Posterior cingulate gyrus (tissue), 11 donors: ENCODE data around the gene DRD4.
"Not testable (repeated sequence)": the region's sequence is repeated elsewhere in the genome, so short reads cannot be mapped to it uniquely, and the experiment has no call there.

Experiments used
- DNase-seq, 10 donors: peaks; one replicate each; pipeline versions ENCODE4 v3.0.0 to v3.0.0-alpha.2; 2020 to 2021; ENCODE audit warnings: mixed read lengths in 3 of 10
- intact Hi-C: fragments of 100-400 bp; cut with DNase I; formaldehyde crosslinking; loops from one replicate; pipeline ENCODE4 v1.15.1; 2023

Gene DRD4

DNA sequence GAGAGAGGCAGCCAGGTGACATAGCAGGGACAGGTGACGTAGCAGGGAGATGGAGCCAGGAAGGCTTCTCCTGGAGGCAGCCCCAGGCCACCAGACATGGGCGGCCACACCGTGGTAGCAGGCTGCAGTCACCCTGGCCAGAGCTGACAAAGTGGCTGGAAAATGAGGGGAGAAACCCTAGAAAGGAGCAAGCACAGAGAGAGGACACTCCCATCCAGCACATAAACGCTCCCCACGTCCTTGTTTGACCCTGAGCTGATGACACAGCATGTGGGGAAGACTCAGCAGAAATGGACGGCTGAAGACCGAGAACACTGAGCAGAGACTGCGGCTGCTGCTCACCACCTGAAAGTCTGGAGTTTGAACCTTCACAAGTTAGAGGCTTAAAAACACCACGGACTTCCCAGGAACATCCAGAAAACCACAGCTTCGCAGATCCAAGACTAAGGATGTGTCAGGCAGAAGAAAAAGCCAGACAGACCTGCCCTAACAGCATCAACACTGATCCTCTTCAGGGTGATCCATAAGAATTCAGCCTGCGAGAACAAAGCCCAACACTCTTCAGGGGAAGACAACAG, 28.7 kb downstream of the DRD4 start:
- intact Hi-C loops: loop anchor here (10.0 kb wide), 1 partner anchor 99 kb away; no protein-coding TSS in a partner anchor
- DNase-seq: peak in 2 of 10 donors; percentile 37 to 75

DNA sequence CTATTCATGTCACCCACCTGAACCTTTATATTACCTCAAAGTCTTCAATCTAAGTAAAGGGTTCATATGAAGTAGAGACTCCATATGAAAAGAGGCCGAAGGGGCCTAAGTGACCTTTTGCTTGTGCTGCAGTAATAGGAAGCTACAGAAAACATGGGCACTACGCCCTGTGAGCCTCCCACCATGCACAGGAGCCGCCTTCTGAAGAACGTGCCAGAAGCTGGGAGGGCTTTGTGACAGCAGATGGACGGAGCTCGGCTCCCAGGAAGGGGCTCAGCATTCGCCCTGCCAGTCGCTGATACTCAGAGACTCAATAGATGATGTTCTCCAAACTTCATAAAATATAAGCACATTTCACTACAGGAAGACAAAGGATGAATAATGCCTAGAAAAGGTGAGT, 36.8 kb downstream of the DRD4 start:
- intact Hi-C loops: no loop called here
- DNase-seq: no peak

DNA sequence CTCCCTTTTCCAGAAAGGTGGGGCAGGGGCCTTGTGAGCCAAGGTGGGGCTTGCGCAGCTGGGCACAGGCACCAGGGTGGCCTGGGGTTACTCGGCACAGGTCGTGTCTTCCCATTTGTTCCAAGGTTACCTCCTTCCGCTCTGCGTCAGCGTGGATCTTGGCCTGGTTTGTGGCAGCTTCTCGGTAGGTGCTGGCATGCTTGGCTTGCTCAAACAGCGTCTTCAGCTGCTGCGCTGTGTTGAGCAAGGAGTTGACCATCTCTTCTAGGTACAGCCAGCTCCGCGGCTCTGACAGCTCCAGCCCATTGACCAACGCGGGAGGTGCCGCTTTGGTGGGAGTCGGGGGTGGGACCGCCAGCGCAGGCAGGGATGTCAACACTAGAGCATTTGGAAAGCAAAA, 37.3 kb downstream of the DRD4 start:
- no peak for DNase-seq
- intact Hi-C loops: no loop called here

DNA sequence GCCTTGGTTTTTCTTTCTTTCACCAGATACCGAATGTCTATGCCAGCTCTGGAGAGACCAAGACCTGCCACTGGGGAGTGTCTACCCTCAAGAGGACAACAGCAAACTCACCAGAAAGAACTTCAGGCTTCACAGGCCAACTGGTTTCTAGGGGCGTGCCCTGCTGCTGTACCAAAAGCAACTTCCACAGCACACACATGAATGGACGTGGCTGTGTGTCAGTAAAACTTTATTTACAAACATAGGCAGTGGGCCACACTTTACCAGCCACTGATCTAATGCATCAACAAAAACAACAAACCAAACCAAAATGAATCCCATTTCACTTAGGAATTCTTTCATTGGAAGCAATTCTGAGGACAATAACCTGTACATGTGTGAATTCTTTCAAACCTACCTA, 41.2 kb downstream of the DRD4 start:
- intact Hi-C loops: no loop called here
- no peak for DNase-seq

DNA sequence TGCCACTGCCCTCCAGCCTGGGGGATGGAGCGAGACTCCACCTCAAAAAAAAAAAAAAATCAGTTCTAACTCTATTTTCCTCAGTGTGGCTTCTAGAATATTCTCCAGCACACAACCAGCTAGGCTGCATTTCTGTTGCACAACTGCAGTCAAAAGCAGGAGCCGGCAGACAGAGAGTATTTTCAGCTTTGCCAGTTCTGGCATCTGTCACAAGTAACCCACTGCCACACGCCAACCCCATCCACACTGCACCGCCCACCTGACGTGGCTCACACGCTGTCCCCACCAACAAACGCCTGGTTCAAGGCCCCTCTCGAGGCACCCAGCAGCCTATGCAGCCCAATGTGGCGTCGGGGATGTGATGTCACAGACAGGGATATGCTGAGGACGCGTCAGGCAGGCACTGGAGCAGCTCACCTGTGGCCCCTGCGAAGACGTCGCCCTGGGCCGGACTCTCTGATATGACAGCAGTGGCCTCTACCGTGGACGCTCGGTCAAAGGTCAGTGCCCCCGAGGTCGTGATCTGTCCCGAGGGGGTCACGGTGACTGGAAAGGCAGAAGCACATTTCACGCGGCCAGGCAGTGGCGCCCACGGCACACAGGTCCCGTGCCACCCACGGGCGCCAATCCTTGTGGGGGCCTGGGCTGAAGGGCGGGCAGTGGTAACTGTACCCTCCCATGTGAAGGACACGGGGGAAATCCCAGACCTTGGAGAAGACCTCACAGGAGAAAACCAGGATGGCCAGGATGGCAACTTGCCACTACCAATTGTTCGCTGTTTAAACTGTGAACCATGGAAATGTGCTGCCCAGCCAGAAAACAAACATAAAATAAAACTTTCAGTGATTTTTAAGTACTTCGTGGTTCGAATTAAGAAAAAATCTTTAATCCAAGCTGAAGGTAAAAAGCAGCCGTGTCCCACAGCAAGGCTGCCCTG, 42.5 kb downstream of the DRD4 start:
- intact Hi-C loops: no loop called here
- DNase-seq: peak in 1 of 10 donors; percentile 84

DNA sequence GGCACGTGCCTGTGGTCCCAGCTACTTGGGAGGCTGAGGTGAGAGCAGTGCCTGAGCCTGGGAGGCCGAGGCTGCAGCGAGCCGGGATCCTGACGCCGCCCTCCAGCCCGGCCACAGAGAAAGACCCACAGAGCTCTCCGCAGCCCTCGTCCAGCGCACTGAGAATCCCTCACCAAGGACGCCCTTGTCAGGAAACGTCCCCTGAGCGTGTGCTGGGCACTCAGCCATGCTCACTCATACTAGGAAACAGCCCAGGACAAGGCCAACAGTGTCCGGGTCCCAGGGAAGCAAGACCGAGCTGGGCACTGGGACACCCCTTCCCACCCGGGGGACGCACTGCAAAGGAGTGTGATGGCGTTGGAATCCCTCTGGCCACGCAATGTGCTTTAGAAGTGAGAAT, 43.4 kb downstream of the DRD4 start:
- peak in 2 of 10 donors; percentile 74 to 84 for DNase-seq

DNA sequence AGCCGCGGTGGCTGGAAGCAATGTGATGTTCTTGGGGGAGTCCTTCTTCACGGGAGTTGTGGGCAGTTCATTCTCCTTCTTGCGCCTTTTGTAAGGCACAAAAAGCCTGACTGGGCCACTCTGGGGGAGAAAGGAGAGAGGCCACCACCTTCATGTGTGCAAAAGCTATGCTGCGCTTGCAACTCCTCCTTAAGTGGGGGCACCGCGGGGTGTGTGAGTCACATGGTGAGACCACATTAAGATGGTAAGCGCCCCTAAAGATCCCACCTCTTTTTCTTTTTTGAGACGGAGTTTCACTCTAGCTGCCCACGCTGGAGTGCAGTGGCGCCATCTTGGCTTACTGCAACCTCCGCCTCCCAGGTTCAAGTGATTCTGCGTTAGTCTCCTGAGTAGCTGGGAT, 43.9 kb downstream of the DRD4 start:
- intact Hi-C loops: no loop called here
- DNase-seq: peak in 1 of 10 donors; percentile 43

More for the DNA sequence above, 43.4 kb downstream of the DRD4 start:
- intact Hi-C loops: no loop called here

DNA sequence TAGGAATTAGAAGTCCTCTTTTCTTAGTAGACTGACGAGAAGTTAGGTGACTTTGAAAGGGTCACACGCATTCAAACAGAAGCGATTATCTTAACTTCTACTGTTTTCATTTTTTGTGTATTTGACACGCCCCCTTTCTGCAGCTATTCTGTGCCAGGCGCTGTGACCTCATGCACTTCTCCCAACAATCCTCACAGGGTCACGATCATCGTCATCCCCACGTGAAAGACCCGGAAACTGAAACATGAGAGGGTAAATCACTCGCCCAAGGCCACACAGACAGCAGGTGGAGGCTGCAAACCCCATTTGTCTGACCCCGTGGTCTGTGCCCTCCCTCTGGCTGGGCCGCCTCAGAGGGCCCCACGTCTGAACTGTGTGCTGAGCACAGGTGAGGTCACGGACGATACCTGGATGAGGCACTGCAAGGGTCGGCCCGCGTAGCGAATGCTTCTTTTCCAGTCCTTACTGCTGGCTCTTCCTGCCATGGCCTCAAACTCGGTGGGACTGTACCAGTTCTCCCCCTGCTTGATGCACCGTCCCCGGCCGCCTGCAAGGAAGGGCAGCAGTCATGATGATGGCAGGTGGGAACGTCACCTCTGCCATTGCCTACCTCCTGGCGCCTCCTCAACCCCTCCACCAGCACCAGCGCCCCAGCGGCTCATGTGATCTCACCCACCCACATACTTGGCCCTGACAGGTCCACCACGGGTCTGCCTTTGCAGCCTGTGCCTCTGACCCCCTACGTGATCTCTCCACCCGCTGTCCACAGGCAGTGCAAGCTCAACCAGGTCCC, 49.6 kb downstream of the DRD4 start:
- intact Hi-C loops: no loop called here

DNA sequence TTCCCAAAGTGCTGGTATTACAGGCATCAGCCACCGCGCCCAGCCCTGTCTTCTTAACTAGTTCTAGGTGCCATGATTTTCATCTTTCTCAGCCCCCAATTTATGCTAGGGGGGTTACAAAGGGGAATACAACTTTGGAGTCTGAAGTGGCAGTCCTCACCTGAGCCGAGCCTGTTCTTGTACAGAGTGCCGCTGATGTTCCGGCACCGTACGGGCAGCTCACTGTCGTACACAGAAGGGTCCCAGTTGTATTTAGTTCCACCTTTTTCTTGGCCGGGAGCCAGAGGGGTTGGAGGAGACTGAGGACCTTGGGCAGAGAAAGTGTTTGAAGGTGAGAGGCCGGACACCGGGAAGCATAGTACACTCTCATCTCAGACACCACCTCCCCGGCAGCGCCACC, 50.7 kb downstream of the DRD4 start:
- DNase-seq: peak in 2 of 10 donors; percentile 53 to 75
- intact Hi-C loops: no loop called here

More for the DNA sequence above, 49.6 kb downstream of the DRD4 start:
- DNase-seq: peak in 2 of 10 donors; percentile 52 to 59

DNA sequence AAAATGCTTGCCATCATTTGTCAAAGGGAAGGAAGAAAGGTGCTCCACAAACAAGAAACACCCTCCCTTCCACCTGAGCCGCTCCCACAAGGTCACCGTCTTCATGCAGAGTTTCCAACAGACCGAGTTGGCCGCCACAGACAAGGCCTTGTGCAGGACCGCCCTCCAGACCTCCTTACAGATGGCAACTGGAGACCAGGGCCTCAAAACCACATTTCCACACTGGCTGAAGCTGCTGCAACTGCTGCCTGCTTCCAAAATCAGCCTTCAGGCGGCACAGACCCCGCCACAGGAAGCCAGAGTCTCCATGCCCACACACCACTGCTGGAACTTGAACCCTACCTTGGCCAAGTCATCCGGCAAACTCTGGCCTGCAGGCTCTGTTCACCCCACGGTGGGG, 51.6 kb downstream of the DRD4 start:
- peak in 2 of 10 donors; percentile 63 to 69 for DNase-seq
- intact Hi-C loops: no loop called here

DNA sequence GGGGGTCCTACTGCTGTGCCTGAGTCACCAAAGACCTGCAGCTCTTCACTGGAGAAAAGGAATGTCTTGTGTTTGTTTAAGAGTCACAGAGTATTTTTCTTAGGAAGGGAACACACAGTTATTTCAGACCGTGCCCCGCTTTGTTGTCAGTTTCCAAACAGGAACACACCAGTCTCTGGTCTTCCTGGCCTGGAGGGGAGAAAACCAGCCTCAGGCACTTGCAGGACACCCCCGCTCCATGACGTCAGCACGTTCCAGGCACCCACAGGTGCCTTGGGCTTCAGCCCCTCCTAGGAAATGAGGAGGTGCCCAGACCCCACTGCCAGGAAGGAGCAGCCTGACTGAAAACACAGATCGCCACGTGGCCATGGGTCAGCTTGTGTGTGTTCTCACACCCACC, 52.6 kb downstream of the DRD4 start:
- intact Hi-C loops: no loop called here
- peak in 1 of 10 donors; percentile 47 for DNase-seq

DNA sequence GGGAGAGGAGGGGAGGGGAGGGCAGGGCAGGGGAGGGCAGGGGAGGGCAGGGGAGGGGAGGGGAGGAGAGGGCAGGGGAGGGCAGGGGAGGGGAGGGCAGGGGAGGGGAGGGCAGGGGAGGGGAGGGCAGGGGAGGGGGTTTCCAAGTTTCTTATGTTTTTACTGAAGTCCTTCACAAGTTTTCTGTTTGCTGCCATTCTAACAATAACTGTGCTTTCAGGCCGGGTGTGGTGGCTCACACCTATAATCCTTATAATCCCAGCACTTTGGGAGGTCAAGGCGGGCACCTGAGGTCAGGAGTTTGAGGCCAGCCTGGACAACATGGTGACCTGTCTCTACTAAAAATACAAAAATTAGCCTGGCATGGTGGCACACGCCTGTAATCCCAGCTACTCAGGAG, 53.2 kb downstream of the DRD4 start:
- intact Hi-C loops: not testable (repeated sequence)
- peak in 1 of 10 donors; percentile 20 for DNase-seq
